Kasumi-1 (cell line): ENCODE data around the gene BABAM2.
A peak's percentile ranks its signal among the peaks of the same experiment; 100 is the strongest.
"Not testable (repeated sequence)": the region's sequence is repeated elsewhere in the genome, so short reads cannot be mapped to it uniquely, and the experiment has no call there.

Experiments
- DNase-seq, 2 experiments: peaks; one replicate each; lab custom pipeline; 2025; lab: John Stamatoyannopoulos, UW

BABAM2 gene

DNA sequence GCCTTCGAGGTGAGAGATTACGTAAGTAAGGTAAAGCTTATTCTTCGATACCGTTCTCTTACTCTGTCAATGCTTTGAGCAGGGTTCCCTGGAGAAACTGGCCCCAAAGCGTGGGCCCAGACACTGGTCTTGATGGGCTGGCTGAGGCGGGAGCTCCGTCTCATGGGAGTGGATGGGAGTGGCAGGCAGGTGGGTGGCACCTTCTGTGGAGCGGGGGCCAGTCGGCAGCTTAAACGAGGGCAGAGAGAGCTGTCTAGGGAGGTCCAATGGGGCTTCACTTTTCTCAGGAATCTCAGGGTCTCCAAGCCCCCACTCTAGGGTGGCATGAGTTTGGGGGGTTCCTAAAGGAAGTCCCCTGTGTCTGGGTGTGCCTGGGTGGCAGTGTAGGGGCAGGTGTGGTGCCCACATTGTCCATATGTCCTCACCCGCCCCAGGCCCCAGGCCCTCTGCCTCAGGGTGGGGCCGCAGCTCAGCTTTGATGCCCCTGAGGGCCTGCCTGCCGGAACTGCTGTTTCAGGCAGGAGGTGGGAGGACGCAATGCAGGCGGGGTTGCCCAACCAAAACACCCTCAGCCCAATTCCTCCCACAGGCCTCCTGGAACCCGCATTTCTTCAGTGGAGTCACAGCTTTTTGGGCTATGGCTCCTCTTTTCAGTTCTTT is 469.7 kb downstream of the BABAM2 start:
- DNase-seq: no peak

DNA sequence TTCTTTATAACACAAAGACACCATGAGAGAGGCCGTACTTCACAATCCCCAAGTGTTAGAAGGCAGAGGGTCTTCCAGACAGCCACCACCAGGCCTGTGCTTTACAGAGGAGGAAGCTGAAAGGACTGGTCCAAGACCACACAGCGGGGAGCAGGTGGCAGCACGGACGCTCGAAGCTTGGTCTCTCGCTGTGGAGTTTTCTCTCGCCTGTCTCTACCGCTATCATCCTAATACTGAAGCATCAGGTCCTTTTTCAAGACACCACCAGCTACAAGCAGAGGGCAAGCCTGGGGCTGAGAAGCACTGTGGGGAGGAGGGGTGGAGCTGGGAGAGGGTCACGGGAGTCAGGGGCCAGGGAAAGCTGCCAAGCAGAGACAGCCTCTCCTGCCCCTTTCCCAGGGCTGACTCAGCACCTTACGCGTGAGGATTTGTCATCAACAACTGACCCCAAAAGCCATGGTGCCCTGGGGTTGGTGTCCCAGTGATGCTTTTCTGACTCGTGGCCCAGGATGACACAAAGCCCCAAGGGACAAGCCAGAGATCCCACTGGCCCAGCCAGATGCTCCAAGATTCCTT is 470.3 kb downstream of the BABAM2 start:
- no peak for DNase-seq

DNA sequence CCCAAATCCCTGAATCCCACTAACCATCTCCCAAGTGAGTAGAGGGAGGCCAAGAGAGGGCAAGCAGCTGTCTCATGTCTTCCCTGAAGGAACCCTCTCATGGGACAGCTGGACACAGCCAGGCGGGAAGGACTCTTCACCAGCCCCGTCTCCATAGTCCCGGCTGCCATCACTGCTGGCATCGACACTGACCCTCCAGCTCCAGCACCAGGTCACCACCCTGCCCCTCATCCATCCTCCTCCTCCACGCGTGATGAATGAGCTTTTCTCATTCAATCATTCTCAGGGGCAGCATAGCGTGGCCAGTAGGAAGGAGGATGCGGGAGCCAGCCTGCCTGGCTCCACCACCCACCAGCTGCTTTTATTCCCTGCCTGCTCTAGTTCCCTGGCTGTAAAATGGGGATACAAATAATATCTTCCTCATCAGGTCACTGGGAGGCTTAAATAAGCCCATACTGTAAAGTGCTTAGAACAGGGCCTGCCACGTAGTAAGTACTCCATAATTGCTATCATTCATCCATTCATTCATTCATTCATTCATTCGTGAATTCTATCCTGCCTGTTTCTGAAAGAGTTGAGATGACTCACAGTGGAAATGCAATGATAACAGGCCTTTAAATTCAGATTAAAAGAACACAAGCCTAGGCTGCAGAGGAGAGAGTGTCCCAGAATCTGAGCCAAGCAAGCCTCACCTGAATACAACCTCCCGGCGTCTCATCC is 471.6 kb downstream of the BABAM2 start:
- no peak for DNase-seq

DNA sequence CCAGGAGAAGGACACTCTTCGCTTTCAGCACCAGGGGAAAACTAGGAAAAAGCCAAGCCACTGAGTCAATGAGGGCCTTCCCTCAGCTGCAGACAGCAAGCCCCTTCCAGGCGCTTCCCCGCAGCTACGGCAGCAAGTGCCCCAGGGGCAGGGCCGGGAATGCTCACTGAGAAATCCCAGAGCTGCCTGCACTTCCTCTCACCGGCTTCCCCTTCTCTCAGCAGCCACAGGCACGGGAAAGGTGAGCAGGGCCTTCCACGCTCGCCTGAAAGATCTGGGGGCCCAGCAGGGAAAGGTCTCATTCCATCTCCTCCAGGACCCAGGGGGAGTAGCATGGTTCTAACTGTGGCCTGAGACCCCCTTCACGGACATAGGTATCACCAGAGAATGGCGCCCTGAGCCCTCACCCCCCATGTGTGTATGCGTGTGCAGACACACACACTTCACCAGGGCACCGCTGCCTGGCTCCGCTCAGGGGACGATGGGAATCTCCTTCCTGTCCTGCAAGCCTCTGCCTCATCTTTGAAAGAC is 472.5 kb downstream of the BABAM2 start:
- DNase-seq: no peak

DNA sequence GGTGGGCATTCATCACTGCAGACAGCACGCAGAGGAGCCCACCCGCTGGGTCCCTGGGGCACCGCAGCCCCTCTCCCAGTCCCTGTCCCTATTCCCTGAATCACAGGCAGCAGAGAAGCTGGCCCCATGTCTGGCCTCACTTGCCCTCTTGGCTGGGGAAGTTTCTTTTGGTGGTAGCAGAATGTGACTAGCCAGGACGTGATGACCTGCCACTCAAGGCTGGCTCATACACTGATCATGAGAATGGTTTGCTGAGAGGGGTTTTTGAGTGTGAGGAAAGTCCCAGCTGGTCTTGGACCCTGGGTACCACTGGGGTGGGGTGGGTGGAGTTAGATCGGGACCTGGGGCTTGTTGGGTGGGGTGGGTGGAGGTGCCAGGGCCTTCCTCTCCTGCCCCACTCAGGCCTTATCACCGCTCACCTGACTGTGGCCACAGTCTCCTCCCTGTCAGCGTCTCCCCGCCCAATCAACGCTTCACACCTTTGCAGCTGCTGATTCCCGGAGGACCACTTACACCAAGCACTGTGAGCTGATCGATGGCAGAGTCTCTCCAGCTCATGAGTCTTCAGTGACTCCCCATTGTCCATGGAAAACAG is 473.3 kb downstream of the BABAM2 start:
- DNase-seq: no peak

DNA sequence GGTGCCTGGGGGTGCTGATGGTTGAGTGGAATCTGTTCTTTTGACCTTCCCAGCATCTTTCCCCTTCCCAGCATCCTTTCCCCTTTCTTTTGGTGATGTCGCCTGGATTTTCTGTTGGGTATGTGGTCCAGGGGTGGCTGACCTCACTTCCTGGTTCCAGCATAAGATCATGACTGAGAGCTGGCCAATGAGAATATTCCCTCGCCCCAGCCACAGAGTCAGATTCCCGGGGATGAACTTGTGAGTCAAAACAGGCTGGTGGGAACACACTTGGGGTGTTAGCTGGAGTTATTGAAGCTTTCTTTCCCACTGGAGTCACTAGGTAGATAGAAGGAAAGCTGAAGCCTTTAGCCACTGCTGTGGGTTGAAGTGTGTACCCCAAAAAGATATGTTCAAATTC is 474.1 kb downstream of the BABAM2 start:
- DNase-seq: no peak

DNA sequence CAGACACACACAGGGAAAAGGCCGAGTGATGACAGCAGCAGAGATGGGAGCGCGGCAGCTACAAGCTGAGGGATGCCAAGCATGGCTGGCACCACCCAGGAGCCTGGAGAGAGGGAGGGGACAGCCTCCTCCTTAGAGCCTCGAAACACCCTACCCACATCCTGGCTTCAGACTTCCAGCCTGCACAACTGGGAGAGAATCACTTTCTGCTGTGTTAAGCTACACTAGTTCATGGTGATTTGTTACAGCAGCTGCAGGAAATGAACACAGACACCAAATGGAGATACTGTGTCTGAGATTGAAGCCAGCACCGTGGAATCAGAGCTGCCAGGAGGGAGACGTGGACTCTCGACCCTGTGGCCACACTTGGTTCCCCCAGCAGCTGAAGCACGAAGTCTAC is 474.6 kb downstream of the BABAM2 start:
- no peak for DNase-seq

DNA sequence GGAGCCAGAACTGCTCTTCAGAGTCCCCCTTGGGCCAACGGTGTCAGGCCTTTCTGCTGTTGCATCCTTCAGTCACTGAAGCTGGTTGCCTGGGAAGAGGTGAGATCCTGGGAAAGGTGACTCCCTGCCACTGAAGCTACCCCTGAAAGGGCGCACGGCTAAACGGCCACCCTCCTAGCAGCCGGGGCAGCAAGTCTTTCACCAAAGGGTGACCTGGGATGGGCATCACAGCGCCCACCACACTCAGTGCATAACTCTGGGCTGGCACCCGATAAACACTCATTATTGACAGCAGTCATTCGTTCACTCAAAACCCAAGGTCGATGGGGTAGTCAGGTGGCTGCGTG is 475.6 kb downstream of the BABAM2 start:
- DNase-seq: no peak

DNA sequence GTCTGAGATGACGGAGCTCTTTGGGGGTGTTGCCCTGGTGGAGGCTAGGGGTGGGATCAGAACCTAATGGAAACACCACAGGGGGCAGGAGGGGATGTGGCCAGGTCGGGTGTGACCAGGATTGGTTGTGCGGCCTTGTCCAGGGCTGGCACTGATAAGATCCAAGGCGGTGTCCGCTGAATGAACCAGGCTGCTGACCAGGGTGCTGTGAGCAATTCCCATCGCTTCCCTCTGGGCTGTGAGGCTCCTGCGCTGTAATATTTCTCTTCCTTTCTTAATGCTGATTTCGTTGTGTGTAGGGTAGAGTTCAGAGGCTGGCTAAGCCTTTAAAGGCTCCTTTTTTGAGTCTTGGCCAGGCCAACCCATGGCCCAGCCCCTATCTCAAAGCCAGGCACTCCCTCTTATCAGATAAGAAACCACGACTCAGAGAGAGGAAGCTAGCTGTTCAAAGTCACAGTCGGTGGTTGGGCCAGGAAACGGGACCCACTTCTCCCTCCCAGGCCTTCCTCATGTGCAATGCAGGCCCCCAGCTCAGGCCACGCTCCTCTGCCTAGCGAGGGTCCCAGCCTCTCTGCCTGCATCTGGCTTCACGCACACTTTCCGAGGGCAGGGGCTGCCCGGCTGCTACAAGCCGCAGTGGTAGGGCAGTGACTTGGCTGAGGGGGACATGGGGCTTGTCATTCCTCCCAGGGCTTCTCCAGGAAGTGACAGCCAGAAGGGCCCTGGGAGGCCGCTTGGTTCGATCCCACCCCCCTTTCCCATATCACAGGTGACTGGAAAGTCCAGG is 476.2 kb downstream of the BABAM2 start:
- DNase-seq: peak; percentile 99

DNA sequence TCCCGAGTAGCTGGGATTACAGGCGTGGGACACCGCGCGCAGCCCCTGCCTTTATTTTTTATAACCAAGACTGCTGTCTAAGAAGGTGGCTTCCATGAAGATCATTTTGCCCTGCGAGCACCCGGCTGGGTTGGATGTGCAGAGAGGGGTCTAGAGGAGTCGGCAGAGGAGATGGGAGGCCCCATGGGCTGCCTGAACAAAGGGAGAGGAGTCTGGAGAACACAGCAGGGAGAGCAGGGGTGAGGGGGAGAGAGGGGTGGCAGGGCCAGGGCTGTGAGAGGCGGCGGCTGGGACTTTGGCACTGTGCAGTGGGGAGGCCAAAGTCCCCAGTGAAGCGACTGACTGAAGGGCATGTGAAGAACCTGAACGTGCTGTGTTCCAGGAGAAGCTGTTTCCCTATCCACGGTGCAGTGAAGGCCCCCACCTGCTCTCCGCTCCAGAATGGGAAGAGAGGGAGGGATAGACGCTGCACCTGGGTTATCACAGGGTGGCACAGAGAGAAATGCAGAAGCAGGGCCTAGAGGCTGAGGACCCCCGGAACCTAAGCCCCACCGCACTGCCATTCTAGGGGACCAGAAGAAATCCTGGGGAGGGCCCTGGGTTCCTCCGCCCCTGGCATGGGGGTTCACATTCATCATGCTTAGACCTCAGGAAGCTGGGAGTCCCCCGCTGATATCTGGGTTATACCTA is 477.3 kb downstream of the BABAM2 start:
- no peak for DNase-seq

DNA sequence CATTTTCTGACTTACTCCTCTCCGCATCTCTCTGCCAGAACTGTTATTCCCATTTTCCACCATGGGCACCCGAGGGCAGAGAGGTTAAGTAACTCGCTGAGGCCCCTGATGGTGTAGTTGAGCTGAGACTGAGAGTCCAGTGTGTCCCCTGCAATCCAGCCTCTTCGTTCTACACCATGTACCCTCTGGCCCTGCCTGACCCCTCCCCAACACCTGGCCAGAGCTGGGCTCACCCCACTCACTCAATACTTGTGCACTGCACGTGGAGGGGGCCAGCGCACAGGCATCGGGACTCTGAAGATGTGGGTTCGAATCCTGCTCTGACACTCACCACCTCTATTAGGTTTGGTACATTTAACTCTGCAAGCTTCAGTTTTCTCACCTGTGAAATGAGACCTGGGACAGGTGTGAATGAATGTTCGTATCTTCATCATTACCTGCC is 477.8 kb downstream of the BABAM2 start:
- no peak for DNase-seq

DNA sequence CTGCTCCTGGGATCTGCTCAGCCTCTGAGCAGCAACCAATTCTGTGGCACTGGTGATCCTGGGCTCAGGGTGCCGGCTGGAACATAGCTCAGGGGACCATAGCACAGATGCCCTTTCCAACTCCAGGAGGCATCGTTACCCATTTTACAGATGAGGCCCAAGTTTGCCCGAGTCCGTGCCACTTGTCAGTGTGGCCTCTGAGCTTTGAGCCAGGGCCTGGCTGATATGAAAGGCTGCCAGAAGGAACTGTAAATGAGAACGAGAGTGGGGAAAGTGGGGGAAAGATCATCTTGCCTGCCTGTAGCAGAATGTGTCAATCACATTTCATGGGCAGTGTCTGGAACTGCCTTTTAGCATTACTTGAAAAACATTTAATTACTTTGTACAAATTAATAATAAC is 478.8 kb downstream of the BABAM2 start:
- DNase-seq: no peak

DNA sequence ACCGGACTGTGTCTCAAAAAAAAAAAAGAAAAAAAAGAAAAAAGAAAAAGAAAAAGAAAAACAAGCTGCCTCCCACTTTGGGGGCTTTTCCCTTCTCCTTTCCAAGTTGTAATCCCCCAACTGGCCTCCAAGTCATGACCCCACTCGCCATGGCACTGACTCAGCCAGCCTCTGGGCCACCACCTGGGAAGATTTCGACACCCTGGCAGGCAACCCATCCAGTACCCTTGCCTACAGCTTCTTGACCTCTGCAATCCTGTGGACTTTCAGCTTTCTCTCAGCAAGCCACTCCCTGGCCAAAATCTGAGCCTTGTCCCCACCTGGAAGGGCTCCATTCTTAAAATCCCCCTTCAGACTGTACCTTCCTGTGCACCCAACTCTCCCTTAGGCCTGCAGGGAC is 479.8 kb downstream of the BABAM2 start:
- DNase-seq: peak; percentile 64 to 68

DNA sequence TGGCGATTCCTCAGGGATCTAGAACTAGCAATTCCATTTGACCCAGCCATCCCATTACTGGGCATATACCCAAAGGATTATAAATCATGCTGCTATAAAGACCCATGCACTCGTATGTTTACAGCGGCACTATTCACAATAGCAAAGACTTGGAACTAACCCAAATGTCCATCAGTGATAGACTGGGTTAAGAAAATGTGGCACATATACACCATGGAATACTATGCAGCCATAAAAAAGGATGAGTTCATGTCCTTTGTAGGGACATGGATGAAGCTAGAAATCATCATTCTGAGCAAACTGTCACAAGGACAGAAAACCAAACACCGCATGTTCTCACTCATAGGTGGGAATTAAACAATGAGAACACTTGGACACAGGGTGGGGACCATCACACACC is 481.2 kb downstream of the BABAM2 start:
- DNase-seq: not testable (repeated sequence)

DNA sequence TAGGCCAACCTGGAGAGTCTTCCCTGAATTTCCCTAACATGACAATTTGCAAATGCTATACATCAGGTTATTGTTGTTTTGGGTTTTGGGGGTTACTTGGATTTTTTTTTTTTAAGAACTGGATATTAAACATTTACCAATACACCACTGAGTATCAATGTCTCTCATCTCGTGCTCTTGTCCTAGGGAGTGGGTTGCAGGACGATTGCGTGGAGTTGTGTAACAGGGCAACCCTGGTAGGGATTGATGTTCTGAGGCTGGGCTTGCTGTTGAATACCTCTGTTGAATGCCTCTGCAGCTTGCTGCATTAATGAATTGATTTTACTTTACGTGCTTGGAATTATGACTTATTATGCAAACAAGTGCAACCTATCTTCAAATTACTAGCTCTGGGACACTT is 483.3 kb downstream of the BABAM2 start:
- DNase-seq: no peak

DNA sequence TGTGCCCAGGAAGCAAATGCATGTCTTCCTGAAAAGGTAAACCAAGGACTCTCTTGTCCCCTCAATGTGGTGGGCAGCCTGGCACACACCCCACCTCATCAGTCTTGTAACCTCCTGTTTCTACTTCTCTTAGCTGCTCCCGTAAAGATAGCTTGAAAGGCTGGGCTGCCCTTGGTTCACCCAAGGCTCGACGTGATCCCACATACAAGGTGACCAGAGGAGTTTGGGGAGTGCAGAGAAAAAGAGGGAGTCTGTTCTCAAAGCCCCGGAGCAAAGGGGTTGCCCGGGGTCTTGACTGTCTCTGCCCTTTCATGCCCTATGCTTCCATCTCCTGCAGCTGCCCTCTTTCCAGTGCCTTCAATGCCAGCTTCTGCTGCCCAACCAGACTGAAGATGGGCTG is 483.8 kb downstream of the BABAM2 start:
- DNase-seq: no peak

DNA sequence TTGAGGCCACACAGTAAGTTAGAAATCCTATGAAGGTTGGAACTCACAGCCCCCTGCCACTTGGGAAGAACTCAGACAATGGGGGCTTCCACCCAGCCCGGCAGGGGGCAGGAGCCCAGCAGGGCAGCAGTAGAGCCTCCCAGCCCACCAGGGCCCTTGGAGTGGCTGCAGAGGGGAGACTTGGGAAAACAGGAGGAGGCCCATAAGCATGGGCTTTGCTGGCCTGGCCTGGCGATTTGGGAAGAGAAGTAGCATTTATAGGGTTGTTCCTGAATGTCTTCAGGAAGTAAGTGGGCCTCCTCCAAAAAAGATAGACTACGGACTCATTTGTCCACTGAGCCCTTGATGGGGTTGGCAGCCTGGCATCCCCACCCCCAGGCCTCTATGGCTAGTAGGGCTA is 484.7 kb downstream of the BABAM2 start:
- no peak for DNase-seq

DNA sequence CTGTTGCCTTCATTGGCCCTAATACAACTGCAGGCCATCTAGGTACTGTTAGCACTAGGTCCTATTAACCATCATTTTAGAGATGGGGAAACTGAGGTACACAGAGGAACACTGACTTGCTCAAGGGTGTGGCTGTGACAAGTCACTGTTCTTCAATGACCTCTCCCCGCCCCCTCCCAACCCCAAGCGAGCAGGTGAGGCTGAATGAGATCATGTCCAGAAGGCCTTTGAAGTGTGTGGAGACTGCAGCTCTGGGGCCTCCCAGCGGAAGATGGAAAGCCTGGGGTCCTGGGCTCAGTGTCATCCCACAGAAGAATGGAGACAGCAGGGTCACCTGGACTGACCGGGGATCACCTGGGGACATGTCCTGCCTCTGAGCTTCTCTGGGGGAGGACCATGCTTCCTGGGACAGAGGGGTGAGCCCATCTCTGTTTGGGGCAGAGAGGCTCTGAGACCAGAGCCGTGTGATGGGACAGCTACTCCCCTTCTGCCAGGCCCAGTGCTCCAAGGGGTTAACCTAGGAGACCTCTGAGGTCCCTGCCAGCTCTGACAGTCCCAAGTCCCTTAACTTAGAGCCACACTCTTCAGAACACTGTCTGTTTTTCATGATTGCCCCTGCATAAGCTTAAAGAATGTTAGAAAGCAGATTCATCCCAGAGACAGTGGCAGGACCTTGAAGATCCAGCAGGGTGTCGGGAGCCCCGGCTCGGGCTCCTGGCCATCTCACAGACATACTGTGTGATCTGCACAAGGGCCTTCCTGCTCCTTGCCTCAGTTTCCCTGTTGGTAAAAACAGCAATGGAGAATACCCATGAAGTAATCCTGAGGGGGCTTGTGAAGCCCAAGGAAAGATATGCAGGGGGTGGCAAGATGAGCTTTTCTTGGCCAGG is 485.5 kb downstream of the BABAM2 start:
- no peak for DNase-seq

DNA sequence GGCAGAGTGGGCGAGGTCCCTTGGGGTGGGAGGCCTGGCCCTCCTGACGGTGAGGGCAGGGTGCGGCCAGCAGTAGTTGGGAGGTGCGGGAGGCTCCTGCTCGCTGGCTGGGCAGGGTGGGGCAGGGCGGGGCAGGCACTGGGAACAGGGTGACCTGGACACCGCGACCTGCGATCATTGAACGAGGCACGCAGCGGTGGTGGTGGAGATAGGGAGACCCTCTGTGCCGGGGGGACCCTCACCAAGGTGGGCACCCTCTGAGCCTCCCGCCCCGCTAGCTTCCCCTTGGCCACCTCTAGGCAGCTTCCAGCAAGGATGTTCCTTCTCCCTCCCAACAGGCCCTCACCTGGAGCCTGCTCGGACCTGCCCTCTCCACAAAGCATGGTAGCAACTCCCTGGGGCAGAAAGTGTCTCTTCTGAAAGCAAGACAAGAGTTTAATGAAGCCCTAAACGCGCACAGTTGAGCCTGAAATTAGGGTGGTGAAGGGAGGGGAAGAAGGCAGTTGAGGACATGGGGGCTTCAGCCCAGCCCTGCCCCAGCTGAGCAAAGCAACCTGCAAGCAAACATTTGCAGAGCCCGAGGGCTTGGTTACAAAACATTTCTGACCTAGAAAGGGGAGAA is 486.8 kb downstream of the BABAM2 start:
- DNase-seq: no peak
